ENCODE results near the gene GTF2F2.
"Not testable (repeated sequence)": the region's sequence is repeated elsewhere in the genome, so short reads cannot be mapped to it uniquely, and the experiment has no call there.

Gene GTF2F2

DNA sequence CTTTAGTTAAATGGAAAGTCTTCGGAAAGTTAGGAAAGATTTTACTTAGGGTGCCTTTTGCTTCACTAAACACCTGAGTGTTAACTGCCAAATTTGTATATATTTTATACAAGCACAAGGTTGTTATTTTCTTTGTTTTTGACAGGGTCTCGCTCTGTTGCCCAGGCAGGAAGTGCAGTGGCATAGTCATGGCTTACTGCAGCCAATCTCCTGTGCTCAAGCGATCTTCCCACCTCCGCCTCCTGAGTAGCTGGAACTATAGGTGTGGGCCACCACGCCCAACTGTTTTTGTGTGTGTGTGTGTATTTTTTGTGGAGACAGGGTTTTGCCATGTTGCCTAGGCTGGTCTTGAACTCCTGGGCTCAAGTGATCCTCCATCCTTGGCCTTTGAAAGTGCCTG lies 64.4 kb downstream of the GTF2F2 start:
- H3K4me1 ChIP-seq (ENCODE audit: control insufficient read depth in 1 of 2, insufficient read depth in 1 of 2, low read depth in 1 of 2, low read length in 1 of 2) = no peaks in the 10 kb centered on the region
- no peaks in the 10 kb centered on the region for H3K9me3 ChIP-seq
- no peak for TF ChIP-seq CTCF (IDR thresholded peaks at IDR 0.05)
- H3K4me3 ChIP-seq (ENCODE audit: low read depth in 1 of 2, low read length in 1 of 2) = no peak overlapping the region
- no peaks in the 10 kb centered on the region for H3K27me3 ChIP-seq
- no peak overlapping the region for H3K27ac ChIP-seq
- H3K36me3 ChIP-seq = peaks cover 13% of the 10 kb centered on the region

DNA sequence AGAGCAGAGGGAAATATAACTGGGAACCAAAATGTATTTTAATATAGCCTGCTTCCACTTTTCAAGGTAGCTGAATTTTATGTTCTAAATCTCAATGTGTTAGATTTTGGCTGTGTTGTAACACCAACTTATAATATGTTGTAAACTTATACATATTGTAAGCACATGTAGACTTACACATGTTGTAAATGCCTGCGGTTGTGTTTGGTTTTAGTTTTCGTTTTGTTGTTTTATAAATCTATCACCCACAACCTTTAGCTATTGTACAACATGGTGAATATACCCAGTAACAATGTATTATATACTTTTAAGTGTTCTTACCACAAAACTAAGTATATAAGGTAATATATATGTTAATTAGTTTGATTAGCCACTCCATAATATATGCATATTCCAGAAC lies 65.0 kb downstream of the GTF2F2 start:
- H3K27me3 ChIP-seq = no peaks in the 10 kb centered on the region
- no peak overlapping the region for H3K27ac ChIP-seq
- H3K4me1 ChIP-seq (ENCODE audit: control insufficient read depth in 1 of 2, insufficient read depth in 1 of 2, low read depth in 1 of 2, low read length in 1 of 2) = no peaks in the 10 kb centered on the region
- H3K36me3 ChIP-seq = peaks cover 13% of the 10 kb centered on the region
- no peaks in the 10 kb centered on the region for H3K9me3 ChIP-seq
- H3K4me3 ChIP-seq (ENCODE audit: low read depth in 1 of 2, low read length in 1 of 2) = no peak overlapping the region
- TF ChIP-seq CTCF (IDR thresholded peaks at IDR 0.05) = no peak

- not testable (repeated sequence) for H3K4me3 ChIP-seq (ENCODE audit: low read depth in 1 of 2, low read length in 1 of 2); H3K36me3 ChIP-seq; H3K4me1 ChIP-seq (ENCODE audit: control insufficient read depth in 1 of 2, insufficient read depth in 1 of 2, low read depth in 1 of 2, low read length in 1 of 2); H3K27me3 ChIP-seq; H3K9me3 ChIP-seq; H3K27ac ChIP-seq
Observed at GRCh38 chr13:45189077-45189476, 68.8 kb downstream of the GTF2F2 start.

- not testable (repeated sequence) for H3K4me1 ChIP-seq (ENCODE audit: control insufficient read depth in 1 of 2, insufficient read depth in 1 of 2, low read depth in 1 of 2, low read length in 1 of 2); H3K4me3 ChIP-seq (ENCODE audit: low read depth in 1 of 2, low read length in 1 of 2); H3K27me3 ChIP-seq; H3K9me3 ChIP-seq; H3K27ac ChIP-seq; H3K36me3 ChIP-seq
Observed at GRCh38 chr13:45189511-45189910, 69.2 kb downstream of the GTF2F2 start.

- peaks cover 11 to 12% of the 10 kb centered on the region in 2 experiments for H3K4me1 ChIP-seq (ENCODE audit: control insufficient read depth in 1 of 2, insufficient read depth in 1 of 2, low read depth in 1 of 2, low read length in 1 of 2)
- no peak for TF ChIP-seq CTCF (IDR thresholded peaks at IDR 0.05)
- no peaks in the 10 kb centered on the region for H3K27me3 ChIP-seq
- H3K36me3 ChIP-seq = no peaks in the 10 kb centered on the region
- no peak overlapping the region for H3K27ac ChIP-seq
- H3K9me3 ChIP-seq = no peaks in the 10 kb centered on the region
- no peak overlapping the region for H3K4me3 ChIP-seq (ENCODE audit: low read depth in 1 of 2, low read length in 1 of 2)
Observed at GRCh38 chr13:45191874-45192273, 71.6 kb downstream of the GTF2F2 start.

- no peaks in the 10 kb centered on the region for H3K27me3 ChIP-seq
- TF ChIP-seq CTCF (IDR thresholded peaks at IDR 0.05) = no peak
- H3K27ac ChIP-seq = no peak overlapping the region
- no peaks in the 10 kb centered on the region for H3K36me3 ChIP-seq
- peaks cover 11 to 12% of the 10 kb centered on the region in 2 experiments for H3K4me1 ChIP-seq (ENCODE audit: control insufficient read depth in 1 of 2, insufficient read depth in 1 of 2, low read depth in 1 of 2, low read length in 1 of 2)
- H3K4me3 ChIP-seq (ENCODE audit: low read depth in 1 of 2, low read length in 1 of 2) = no peak overlapping the region
- no peaks in the 10 kb centered on the region for H3K9me3 ChIP-seq
Observed at GRCh38 chr13:45194081-45194939, 74.0 kb downstream of the GTF2F2 start.

Measured in neutrophil (primary cell).